ENCODE measurements around the gene TRPV3.
A peak's percentile ranks its signal among the peaks of the same experiment; 100 is the strongest.
"Not testable (repeated sequence)": the region's sequence is repeated elsewhere in the genome, so short reads cannot be mapped to it uniquely, and the experiment has no call there.

Gene TRPV3

GRCh38 chr17:3573246-3574100, 15.9 kb upstream of the TRPV3 start:
- no peak for DNase-seq (ENCODE audit: low read depth in 2 of 2)

DNA sequence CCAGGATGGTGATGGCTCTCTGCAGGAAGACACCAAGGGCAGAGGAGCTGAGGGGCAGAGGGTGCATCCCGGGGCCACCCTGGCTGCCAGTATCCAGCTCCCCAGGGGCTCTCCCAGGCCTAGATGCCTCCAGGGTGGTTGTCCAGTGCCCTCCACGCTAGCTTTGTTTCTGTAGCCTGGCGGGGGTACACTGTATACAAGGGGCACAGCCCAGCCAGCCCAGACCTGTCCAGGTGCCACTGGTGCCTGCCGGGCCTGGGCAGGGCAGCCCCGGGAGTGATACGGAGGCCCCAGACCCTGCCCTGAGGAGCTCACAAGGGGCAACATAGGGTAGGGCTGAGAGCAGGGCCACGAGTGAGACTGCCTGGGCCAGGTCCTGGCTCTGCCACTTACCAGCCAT, 14.6 kb upstream of the TRPV3 start:
- no peak for DNase-seq (ENCODE audit: low read depth in 2 of 2)

DNA sequence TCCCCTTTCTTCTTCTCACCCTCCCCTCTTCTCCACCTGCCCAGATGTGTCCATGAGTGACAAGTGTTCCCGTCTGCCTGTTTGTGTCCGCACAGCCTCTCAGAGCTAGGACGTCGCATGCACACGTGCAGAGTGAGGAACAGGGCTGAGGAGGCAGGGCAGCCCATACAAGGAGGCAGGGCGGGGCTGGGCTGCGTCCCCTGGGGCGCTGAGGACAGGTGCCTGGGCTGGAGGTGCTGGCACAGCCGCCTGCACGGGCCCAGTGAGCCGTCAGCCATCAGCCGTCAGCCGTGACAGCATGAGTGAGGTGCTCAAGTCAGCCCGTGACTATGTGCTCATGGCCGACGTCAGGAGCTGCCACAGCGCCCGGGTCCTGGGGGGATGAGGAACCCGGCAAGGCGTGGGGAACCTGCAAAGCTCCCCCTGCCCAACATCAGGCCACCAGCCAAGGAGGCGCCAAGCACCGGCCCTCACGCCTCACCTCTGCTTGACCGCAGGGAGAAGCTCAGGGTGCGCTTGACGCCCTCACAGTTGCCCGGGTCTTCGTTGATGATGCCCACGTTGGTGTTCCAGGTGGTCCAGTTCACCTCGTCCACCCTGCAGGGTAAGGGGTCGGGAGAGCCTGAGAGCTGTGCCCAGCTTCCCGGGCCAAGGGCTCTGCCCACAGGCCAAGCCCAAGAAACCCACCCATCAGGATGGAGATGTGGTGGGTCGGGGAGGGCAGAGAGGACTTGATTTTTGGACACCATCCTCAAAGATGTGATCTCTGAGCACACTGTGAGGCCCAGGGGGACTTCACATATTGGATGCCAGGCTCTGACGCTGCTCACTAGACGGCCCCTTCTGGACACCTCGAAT, 13.7 kb upstream of the TRPV3 start:
- no peak for DNase-seq (ENCODE audit: low read depth in 2 of 2)

- DNase-seq (ENCODE audit: low read depth in 2 of 2): no peak
Measured at GRCh38 chr17:3569534-3570137, 12.0 kb upstream of the TRPV3 start.

DNA sequence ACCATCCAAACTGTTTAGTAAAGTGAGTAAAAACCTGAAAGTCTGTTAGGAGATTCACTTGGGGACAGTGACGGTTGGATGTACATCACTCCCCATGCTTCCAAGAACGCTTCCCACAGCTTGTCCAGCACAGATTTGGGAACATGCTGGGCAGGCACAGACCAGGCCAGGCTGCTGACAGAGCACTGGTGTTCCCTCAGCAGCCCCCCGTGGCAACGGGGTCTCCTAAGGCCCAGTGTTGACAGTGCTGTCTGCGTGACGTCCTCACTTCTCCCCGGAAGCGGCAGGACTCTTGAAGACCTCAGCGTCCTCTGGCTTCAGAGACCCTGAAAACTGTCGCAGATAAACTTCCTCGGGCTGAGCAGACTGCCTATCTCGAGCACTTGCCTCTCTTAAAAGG, 8.9 kb upstream of the TRPV3 start:
- DNase-seq (ENCODE audit: low read depth in 2 of 2): no peak

- DNase-seq (ENCODE audit: low read depth in 2 of 2): no peak
Measured at GRCh38 chr17:3565143-3565542, 7.5 kb upstream of the TRPV3 start.

- DNase-seq (ENCODE audit: low read depth in 2 of 2): not testable (repeated sequence)
Measured at GRCh38 chr17:3564241-3564640, 6.6 kb upstream of the TRPV3 start.

DNA sequence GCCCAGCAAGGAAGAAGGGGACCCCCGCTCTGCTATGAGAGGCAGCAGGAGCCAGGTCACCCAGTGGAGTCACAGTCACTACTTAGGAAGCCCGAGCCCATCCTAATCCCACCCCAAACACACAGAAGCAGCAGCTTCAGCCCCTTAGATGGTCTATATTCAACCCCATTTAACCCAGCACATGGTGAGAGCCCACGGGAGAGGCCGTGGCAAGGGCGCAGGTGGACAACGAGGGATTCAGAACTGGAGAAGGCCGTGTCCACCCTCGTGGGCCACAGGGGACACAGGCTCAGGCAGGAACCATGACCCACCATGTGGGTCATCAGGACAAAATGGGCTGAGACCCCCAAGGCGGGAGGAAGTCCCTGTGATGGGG, 1.6 kb upstream of the TRPV3 start:
- no peak for DNase-seq (ENCODE audit: low read depth in 2 of 2)

DNA sequence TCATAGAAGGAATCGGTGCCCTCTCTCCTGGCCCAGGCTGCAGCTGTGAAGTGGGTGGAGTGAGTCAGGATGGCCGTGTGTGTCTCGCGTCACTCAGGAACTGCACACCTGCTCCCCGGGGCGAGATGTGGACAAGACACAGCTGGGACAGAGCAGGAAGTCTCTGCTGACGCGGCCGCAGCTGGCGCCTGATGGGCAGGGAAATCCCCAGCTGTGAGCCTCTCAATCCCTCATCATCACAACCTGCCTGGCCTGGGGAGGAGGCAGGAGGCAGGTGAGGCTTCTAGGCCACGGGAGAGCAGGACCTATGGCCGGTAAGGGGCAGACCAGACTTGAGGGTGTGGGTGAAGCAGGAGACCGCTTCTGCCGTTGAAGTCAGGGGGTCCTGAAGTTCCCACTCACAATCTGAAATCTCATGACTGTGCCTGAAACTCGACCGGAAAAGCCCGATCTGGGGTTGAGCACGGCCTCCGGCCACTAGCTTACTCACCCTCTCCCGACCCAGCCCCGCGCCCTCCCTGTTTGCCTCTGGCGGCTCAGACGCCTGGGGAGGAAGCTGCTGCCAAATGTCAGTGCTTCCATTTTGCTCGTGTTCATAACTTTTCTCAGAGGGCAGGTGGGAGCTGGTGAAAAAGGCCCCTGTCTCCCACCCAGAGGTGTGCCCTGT, 1.1 kb upstream of the TRPV3 start:
- DNase-seq (ENCODE audit: low read depth in 2 of 2): peak; percentile 9 to 32

GRCh38 chr17:3556916-3557767, 470 bp downstream of the TRPV3 start:
- DNase-seq (ENCODE audit: low read depth in 2 of 2): no peak

DNA sequence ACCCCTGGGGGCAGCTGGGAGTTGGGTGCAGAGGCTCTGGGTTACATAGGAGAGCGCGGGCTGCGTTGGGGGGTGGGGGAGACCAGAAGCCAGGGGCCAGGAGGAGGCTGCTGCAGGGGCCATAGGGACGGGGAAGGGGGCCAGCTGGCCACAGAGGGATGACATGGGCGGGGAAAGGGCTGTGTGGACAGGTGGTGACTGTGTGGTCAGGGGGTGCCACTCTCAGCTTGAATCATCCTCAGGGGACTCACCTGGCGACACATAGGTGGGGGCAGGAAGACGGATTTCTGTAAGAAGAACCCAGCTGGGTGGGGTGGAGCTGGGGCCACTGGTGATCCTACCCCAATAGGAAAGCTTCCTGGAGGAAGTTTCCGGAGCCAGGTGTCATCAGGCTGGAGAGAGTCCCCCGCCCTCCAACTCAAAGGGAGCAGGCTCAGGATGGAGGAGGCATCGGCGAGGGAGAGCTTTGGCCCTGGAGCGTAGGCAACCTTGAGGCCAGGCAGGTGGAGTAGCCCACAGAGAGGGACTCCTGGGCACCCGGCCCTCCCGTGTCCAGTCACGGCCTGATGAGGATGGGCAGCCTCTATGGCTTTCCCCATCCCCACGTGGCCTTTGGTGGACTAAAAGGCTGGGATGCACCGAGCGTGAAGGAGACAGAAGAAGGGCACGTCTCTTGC, 1.2 kb downstream of the TRPV3 start:
- DNase-seq (ENCODE audit: low read depth in 2 of 2): no peak

GRCh38 chr17:3555189-3555796, 2.3 kb downstream of the TRPV3 start:
- no peak for DNase-seq (ENCODE audit: low read depth in 2 of 2)

GRCh38 chr17:3554440-3554839, 3.2 kb downstream of the TRPV3 start:
- DNase-seq (ENCODE audit: low read depth in 2 of 2): no peak

DNA sequence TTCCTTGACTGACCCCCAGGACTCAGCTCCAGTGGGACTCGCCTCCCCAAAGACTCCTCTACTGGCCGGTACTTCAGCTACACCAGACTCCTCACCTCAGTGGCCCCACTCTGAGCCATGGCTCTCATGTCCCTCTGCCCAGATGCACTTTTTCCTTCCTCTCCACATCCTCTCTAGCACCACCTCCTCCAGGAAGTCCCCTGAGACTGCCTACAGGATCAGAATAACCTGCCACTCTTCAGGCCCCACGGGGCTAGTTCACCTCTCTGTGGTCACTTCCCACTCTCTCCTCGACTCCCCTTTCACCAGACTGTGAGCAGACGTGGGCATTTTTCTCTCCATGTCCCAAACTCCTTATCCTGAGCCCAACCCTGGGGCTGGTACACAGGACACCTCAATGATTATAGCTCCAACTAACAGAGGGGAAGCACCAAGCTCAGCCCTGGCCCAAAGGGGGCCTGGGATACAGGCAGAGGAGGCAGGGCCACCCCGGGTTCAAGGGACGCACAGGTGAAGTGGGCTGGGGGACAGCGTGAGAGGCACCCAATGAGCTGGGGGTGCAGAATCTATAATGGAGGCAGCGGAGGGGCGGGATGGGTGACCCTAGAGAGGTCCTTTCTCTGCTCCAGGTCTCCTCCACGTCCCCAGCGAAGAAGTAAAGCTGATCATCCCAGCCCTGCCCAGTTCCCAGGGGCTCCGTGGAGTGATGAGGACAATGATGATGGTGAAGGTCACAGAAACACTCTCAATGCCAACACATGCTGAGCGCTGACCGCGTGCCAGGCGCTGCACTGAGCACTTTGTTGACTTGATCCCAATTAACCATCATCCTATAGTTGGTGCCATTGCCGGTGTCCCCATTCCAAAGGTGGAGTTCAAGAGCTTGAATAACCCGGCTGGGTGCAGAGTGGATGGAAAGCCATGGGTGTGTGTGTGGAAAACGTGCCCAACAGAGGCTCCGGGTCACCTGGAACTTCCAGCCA, 3.9 kb downstream of the TRPV3 start:
- DNase-seq (ENCODE audit: low read depth in 2 of 2): no peak

GRCh38 chr17:3552916-3553315, 4.7 kb downstream of the TRPV3 start:
- DNase-seq (ENCODE audit: low read depth in 2 of 2): no peak

GRCh38 chr17:3551189-3551588, 6.4 kb downstream of the TRPV3 start:
- DNase-seq (ENCODE audit: low read depth in 2 of 2): no peak

GRCh38 chr17:3549610-3550162, 7.9 kb downstream of the TRPV3 start:
- no peak for DNase-seq (ENCODE audit: low read depth in 2 of 2)

DNA sequence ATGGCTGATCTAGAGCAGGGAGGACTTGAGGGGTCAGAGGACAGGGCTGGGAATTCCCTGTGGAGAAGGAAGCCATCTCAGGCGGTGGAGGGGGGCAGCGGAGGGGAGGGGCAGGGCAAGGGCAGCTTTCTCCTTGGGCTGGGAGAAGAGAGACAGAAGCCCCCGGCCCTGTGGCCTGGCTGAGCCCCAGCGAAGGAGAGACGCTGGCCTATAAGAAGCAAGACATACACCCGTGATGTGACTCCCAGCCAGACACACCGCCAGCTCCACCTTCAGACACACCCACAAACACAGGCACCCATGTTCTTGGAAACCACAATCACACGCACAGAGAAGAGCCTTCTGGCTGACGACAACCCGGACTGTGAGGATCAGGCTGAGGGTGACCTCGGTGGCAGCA, 10.0 kb downstream of the TRPV3 start:
- DNase-seq (ENCODE audit: low read depth in 2 of 2): no peak

GRCh38 chr17:3546997-3547396, 10.6 kb downstream of the TRPV3 start:
- no peak for DNase-seq (ENCODE audit: low read depth in 2 of 2)
